ENCODE data around the gene HOOK2. TPM values are rescaled to one million over a fixed set of nuclear protein-coding genes. Genes with fewer than 3 reads are reported as not detected.
A peak's percentile ranks its signal among the peaks of the same experiment; 100 is the strongest.

Gene HOOK2
- total RNA-seq, 4 donors from 2014 or later: 27.3 to 109 (median 50.2) TPM

DNA sequence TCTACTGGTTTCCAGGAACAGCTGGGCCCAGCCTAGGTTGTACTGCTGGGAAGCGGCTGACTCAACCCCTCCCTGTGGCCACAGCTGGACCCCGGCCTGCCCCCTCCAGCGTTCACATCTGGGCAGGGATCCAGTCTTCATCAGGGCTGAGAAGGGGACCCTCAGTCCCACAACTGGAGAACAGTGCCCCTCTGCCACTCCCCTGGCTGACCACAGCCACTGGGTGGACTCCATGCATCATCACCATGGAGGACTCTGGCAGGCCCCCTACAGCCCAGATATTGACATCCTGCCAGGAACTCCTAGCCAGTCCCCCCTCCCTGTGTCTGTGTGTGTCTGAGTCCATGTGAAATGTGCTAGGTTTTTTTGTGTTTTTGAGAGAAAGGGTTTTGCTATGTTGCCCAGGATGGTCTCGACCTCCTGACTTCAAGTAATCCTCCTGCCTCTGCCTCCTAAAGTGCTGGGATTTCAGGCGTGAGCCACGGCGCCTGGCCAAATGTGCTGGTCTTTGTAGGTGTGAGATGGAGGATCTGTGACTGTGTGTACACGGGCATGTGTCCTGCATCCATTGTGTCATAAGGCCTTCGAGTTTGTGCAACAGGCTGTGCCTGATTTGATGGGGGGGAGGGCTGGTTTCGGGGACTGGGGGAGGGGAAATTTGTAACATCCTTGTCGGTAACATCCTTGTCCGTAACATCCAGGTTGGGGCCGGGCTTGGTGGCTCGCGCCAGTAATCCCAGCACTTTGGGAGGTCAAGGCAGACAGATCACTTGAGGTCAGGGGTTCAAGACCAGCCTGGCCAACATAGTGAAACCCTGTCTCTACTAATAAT is 4.0 kb upstream of the HOOK2 start:
- peak overlapping the region; percentile 93 to 98 (median 94) for H3K27ac ChIP-seq
- H3K4me1 ChIP-seq: peaks cover 0 to 69% (median 56%) of the 10 kb centered on the region in 4 donors
- DNase-seq (ENCODE audit: low spot score in 2 of 2): no peak
- TF ChIP-seq EP300 (IDR thresholded peaks at IDR 0.05) (no peak), POLR2A (IDR thresholded peaks at IDR 0.05) (no peak)
- TF ChIP-seq, protein P1, sequence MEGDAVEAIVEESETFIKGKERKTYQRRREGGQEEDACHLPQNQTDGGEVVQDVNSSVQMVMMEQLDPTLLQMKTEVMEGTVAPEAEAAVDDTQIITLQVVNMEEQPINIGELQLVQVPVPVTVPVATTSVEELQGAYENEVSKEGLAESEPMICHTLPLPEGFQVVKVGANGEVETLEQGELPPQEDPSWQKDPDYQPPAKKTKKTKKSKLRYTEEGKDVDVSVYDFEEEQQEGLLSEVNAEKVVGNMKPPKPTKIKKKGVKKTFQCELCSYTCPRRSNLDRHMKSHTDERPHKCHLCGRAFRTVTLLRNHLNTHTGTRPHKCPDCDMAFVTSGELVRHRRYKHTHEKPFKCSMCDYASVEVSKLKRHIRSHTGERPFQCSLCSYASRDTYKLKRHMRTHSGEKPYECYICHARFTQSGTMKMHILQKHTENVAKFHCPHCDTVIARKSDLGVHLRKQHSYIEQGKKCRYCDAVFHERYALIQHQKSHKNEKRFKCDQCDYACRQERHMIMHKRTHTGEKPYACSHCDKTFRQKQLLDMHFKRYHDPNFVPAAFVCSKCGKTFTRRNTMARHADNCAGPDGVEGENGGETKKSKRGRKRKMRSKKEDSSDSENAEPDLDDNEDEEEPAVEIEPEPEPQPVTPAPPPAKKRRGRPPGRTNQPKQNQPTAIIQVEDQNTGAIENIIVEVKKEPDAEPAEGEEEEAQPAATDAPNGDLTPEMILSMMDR (IDR thresholded peaks at IDR 0.05): no peak
- H3K36me3 ChIP-seq: no peaks in the 10 kb centered on the region
- H3K27me3 ChIP-seq: no peaks in the 10 kb centered on the region
- peak overlapping the region in 2 of 4 donors; percentile 59 to 81 for H3K4me3 ChIP-seq
- WGBS, 2 donors: 45 to 57% methylated on average over 15 of the region's 15 CpGs
- H3K9me3 ChIP-seq: no peaks in the 10 kb centered on the region

DNA sequence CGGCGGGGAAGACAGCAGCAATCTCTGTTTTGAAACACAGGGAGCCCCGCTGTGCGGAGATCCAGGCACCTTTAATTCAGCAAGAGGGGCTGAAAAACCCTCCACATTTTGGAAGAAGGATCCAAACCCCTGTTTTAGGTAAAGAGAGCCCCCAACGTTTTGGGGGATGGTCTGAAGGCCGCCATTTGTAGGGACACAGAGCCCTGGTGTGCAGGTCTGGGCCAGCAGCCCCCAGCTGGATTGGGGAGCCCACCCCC is 3.5 kb upstream of the HOOK2 start:
- Histone ChIP-seq H3K4me3 (peak overlapping the region in 2 of 4 donors; percentile 59 to 81), H3K27me3 (no peaks in the 10 kb centered on the region), H3K27ac (peak overlapping the region; percentile 93 to 98 (median 94)), H3K36me3 (no peaks in the 10 kb centered on the region), H3K9me3 (no peaks in the 10 kb centered on the region), H3K4me1 (peaks cover 0 to 63% (median 51%) of the 10 kb centered on the region in 4 donors)
- DNase-seq (ENCODE audit: low spot score in 2 of 2): no peak
- 19 to 34% methylated on average over 6 of the region's 6 CpGs for WGBS, 2 donors
- TF ChIP-seq POLR2A (IDR thresholded peaks at IDR 0.05) (no peak), EP300 (IDR thresholded peaks at IDR 0.05) (no peak)
- TF ChIP-seq, protein P1 (IDR thresholded peaks at IDR 0.05): no peak

DNA sequence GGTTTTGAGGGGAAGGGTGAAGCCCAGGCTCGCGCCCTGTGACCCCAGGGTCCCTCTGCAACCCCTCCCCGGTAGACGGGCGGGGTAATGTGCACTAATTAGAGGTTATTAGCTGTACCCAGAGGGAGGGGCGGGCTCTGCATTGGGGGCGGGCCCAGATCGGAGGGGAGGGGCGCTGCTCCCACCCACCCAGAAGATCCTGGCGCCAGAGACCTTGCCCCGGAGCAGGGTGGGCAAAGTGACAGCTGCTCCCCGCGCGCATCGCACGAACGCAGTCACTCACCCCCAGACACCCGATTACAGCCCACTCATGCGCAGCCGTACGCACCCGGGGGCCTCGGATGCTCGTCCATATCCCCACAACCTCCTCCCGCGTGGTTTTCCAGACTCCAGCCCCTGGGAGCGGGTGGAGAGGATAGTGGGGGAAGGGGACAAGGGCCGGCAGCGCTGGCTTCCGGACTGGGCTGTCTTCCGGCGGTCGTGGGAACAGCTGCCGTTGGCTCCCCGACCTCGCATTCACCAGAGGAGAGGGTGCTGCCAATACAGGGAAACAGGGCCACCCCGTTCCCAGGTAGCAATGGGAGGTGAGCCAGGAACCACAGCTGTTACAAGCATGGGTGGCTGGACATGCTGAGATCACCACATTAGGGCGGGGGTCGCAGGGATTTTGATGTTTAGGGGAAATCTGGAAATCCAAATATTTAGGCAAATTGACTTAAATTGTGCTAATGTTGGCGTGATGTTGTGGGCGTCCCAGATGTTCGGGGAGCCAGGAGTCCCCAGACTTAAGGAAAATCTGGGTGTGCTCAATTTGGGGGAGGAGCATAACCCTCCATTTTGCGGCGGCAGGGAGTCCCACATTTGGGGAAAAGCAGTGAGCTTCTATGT is 2.9 kb upstream of the HOOK2 start:
- TF ChIP-seq EP300 (IDR thresholded peaks at IDR 0.05) (peak in 1 of 2 donors; percentile 36), POLR2A (IDR thresholded peaks at IDR 0.05) (peak in 1 of 2 donors; percentile 29)
- TF ChIP-seq, protein P1 (IDR thresholded peaks at IDR 0.05): no peak
- Histone ChIP-seq H3K9me3 (no peaks in the 10 kb centered on the region), H3K27me3 (no peaks in the 10 kb centered on the region), H3K4me1 (peaks cover 0 to 58% (median 45%) of the 10 kb centered on the region in 4 donors), H3K36me3 (no peaks in the 10 kb centered on the region), H3K27ac (peak overlapping the region; percentile 93 to 98 (median 94)), H3K4me3 (peak overlapping the region; percentile 53 to 81 (median 60))
- DNase-seq (ENCODE audit: low spot score in 2 of 2): peak in 1 of 2 donors; percentile 63
- WGBS, 2 donors: 2 to 3% methylated on average over 33 to 44 of the region's 44 CpGs

DNA sequence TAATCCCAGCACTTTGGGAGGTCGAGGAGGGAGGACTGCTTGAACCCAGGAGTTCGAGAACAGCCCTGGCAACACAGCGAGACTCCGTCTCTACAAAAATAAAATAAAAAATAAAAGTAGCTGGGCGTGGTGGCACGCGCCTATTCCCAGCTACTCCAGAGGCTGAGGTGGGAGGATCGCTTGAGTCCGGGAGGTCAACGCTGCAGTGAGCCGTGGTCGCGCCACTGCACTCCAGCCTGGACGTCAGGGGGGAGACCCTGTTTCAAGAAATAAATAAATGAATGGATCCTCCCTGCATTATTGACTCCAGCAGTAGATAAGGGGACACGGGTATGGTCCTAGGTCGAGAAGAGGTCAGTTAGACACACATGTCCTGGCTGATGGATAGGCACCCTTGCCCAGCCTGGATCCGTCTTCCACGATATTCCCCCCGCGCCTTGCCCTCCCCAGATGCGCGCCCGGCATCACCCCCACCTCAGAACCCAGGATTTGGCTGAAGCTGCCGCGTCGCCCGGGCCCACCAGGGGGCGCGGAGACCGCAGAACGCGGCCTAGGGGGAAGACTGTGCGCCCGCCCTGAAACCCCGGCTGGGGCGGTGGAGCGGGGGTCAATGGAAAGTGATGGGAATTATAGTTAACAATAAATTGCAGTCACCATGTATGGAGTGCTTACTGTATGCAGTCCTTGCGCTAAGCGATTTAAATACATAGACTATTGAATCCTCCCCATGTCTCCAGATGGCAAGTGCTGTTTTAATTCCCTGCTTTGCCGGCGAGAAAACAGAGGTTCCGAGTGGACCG is 2.1 kb upstream of the HOOK2 start:
- Histone ChIP-seq H3K27me3 (no peaks in the 10 kb centered on the region), H3K9me3 (no peaks in the 10 kb centered on the region), H3K4me1 (peaks cover 0 to 49% (median 38%) of the 10 kb centered on the region in 4 donors), H3K4me3 (peak overlapping the region; percentile 53 to 81 (median 60)), H3K27ac (peak overlapping the region; percentile 93 to 98 (median 94)), H3K36me3 (no peaks in the 10 kb centered on the region)
- TF ChIP-seq POLR2A (IDR thresholded peaks at IDR 0.05) (no peak), EP300 (IDR thresholded peaks at IDR 0.05) (peak; percentile 67 to 74)
- TF ChIP-seq, protein P1 (IDR thresholded peaks at IDR 0.05): peak; percentile 95 to 98 (median 97)
- peak in 1 of 2 donors; percentile 78 for DNase-seq (ENCODE audit: low spot score in 2 of 2)
- WGBS, 2 donors: 8 to 10% methylated on average over 43 of the region's 43 CpGs

Data from tibial nerve (tissue), 4 donors.